ENCODE results near the gene RBM20. TPM values are rescaled to one million over a fixed set of nuclear protein-coding genes. Genes with fewer than 3 reads are reported as not detected.
A peak's percentile ranks its signal among the peaks of the same experiment; 100 is the strongest.
"Not testable (repeated sequence)": the region's sequence is repeated elsewhere in the genome, so short reads cannot be mapped to it uniquely, and the experiment has no call there.

Gene RBM20
- total RNA-seq, 1 experiment from 2014 or later = 1.2 TPM

- in situ Hi-C loops (cut with HindIII; ENCODE audit: low pct_unique_long_range_greater_than_20kb, low sequenced_read_pairs) = no loop called here
Observed at GRCh38 chr10:110709444-110709828, 65.3 kb downstream of the RBM20 start.

GRCh38 chr10:110709964-110710587 is 65.9 kb downstream of the RBM20 start:
- in situ Hi-C loops (cut with HindIII; ENCODE audit: low pct_unique_long_range_greater_than_20kb, low sequenced_read_pairs) = no loop called here
- DNase-seq (ENCODE audit: low read depth, low spot score) = no peak

More at GRCh38 chr10:110709444-110709828, 65.3 kb downstream of the RBM20 start:
- DNase-seq (ENCODE audit: low read depth, low spot score) = no peak

GRCh38 chr10:110710621-110711020 is 66.5 kb downstream of the RBM20 start:
- in situ Hi-C loops (cut with HindIII; ENCODE audit: low pct_unique_long_range_greater_than_20kb, low sequenced_read_pairs) = no loop called here
- no peak for DNase-seq (ENCODE audit: low read depth, low spot score)

GRCh38 chr10:110711382-110711781 is 67.2 kb downstream of the RBM20 start:
- no peak for DNase-seq (ENCODE audit: low read depth, low spot score)
- in situ Hi-C loops (cut with HindIII; ENCODE audit: low pct_unique_long_range_greater_than_20kb, low sequenced_read_pairs) = no loop called here

- in situ Hi-C loops (cut with HindIII; ENCODE audit: low pct_unique_long_range_greater_than_20kb, low sequenced_read_pairs) = no loop called here
- no peak for DNase-seq (ENCODE audit: low read depth, low spot score)
Observed at GRCh38 chr10:110714356-110714755, 70.2 kb downstream of the RBM20 start.

GRCh38 chr10:110717781-110718589 is 73.8 kb downstream of the RBM20 start:
- DNase-seq (ENCODE audit: low read depth, low spot score) = no peak
- in situ Hi-C loops (cut with HindIII; ENCODE audit: low pct_unique_long_range_greater_than_20kb, low sequenced_read_pairs) = no loop called here

- in situ Hi-C loops (cut with HindIII; ENCODE audit: low pct_unique_long_range_greater_than_20kb, low sequenced_read_pairs) = no loop called here
- no peak for DNase-seq (ENCODE audit: low read depth, low spot score)
Observed at GRCh38 chr10:110721406-110722038, 77.4 kb downstream of the RBM20 start.

GRCh38 chr10:110723224-110723891 is 79.2 kb downstream of the RBM20 start:
- no peak for DNase-seq (ENCODE audit: low read depth, low spot score)
- in situ Hi-C loops (cut with HindIII; ENCODE audit: low pct_unique_long_range_greater_than_20kb, low sequenced_read_pairs) = no loop called here

- in situ Hi-C loops (cut with HindIII; ENCODE audit: low pct_unique_long_range_greater_than_20kb, low sequenced_read_pairs) = no loop called here
- no peak for DNase-seq (ENCODE audit: low read depth, low spot score)
Observed at GRCh38 chr10:110724116-110724921, 80.2 kb downstream of the RBM20 start.

- in situ Hi-C loops (cut with HindIII; ENCODE audit: low pct_unique_long_range_greater_than_20kb, low sequenced_read_pairs) = no loop called here
- no peak for DNase-seq (ENCODE audit: low read depth, low spot score)
Observed at GRCh38 chr10:110724937-110725336, 80.8 kb downstream of the RBM20 start.

- DNase-seq (ENCODE audit: low read depth, low spot score) = no peak
- in situ Hi-C loops (cut with HindIII; ENCODE audit: low pct_unique_long_range_greater_than_20kb, low sequenced_read_pairs) = no loop called here
Observed at GRCh38 chr10:110725801-110726630, 81.9 kb downstream of the RBM20 start.

- DNase-seq (ENCODE audit: low read depth, low spot score); in situ Hi-C loops (cut with HindIII; ENCODE audit: low pct_unique_long_range_greater_than_20kb, low sequenced_read_pairs): not testable (repeated sequence)
Observed at GRCh38 chr10:110727785-110728184, 83.6 kb downstream of the RBM20 start.

GRCh38 chr10:110730345-110731050 is 86.4 kb downstream of the RBM20 start:
- in situ Hi-C loops (cut with HindIII; ENCODE audit: low pct_unique_long_range_greater_than_20kb, low sequenced_read_pairs) = no loop called here
- no peak for DNase-seq (ENCODE audit: low read depth, low spot score)

GRCh38 chr10:110733218-110733952 is 89.2 kb downstream of the RBM20 start:
- in situ Hi-C loops (cut with HindIII; ENCODE audit: low pct_unique_long_range_greater_than_20kb, low sequenced_read_pairs) = no loop called here
- DNase-seq (ENCODE audit: low read depth, low spot score) = peak; percentile 40

- in situ Hi-C loops (cut with HindIII; ENCODE audit: low pct_unique_long_range_greater_than_20kb, low sequenced_read_pairs) = no loop called here
- DNase-seq (ENCODE audit: low read depth, low spot score) = no peak
Observed at GRCh38 chr10:110735620-110736027, 91.5 kb downstream of the RBM20 start.

Measured in SK-MEL-5 (cell line).